ENCODE measurements around the gene TBCA. TPM values are rescaled to one million over a fixed set of nuclear protein-coding genes. Genes with fewer than 3 reads are reported as not detected.

TBCA gene
- 101 and 129 TPM in 2 replicates for total RNA-seq

GRCh38 chr5:77775790-77776553 is at the start of gene TBCA:
TSS of gene TBCA (minus strand) at chr5:77776339. CDS start at chr5:77776257, 82 bp downstream.
- peak; percentile 51 for DNase-seq (ENCODE audit: low read depth, low spot score)

- no peak for DNase-seq (ENCODE audit: low read depth, low spot score)
These were observed 48.8 kb upstream of the TBCA start for GRCh38 chr5:77824981-77825380.

DNA sequence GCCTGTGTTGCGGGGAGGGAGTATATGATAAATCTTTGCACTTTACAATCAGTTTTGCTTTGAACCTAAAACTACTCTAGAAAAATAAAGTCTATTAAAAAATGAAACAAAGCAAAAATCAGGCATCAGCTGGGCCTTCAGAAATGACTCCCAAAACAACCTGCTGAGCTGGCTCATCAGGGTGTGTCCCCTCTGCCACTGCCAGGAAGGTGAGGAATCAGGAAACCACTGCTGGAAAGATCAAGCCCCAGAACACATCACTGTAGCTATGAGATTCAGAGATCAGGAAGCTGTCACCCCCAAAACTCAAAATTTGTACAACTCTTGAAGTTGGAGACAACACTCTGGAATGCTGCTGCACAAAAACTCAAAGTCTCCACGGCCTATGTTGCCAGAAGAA is 40.5 kb upstream of the TBCA start:
- no peak for DNase-seq (ENCODE audit: low read depth, low spot score)

- no peak for DNase-seq (ENCODE audit: low read depth, low spot score)
These were observed 36.9 kb upstream of the TBCA start for GRCh38 chr5:77812926-77813589.

GRCh38 chr5:77806213-77806843 is 30.2 kb upstream of the TBCA start:
- DNase-seq (ENCODE audit: low read depth, low spot score): no peak

- no peak for DNase-seq (ENCODE audit: low read depth, low spot score)
These were observed 22.3 kb upstream of the TBCA start for GRCh38 chr5:77798456-77798855.

DNA sequence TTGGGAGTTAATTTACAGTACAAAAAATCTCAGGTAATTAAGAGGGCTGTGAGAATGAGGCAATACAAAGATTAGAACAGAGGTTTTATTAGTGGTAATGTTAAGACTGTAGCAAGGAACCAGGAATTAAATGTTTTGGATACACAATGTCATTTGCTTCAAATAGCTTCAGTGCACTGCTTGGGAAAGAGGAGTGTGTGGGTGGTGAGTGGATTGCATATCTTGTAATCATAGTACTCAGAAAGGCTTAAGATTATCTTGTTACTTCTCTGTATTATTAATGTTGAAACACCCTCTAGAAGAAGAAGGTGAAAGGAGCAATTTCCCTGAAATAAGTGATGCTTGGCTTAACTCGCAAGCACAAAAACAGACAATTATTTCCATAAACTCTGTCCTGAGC is 21.0 kb upstream of the TBCA start:
- DNase-seq (ENCODE audit: low read depth, low spot score): no peak

GRCh38 chr5:77795846-77796245 is 19.7 kb upstream of the TBCA start:
- no peak for DNase-seq (ENCODE audit: low read depth, low spot score)

- no peak for DNase-seq (ENCODE audit: low read depth, low spot score)
These were observed 19.1 kb upstream of the TBCA start for GRCh38 chr5:77795268-77795667.

DNA sequence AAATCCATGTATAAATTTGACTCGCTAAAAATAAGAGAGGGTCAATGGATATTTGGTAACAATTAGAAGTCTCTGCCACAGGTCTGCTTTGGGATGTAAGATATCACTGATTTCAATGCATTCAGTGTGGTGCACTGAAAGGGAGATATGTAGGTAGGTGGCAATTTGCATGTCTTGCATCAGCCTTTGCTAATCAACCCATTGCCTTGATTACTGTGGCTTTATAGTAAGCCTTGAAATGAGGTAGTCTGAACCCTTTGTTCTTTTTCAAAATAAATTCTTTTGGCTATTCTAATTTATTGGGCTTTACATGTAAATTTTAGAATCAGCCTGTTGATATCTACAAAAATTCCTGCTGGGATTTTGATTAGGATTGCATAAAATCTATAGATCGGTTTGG is 15.8 kb upstream of the TBCA start:
- DNase-seq (ENCODE audit: low read depth, low spot score): no peak

GRCh38 chr5:77791356-77791755 is 15.2 kb upstream of the TBCA start:
- no peak for DNase-seq (ENCODE audit: low read depth, low spot score)

- no peak for DNase-seq (ENCODE audit: low read depth, low spot score)
These were observed 9.1 kb upstream of the TBCA start for GRCh38 chr5:77785229-77785628.

DNA sequence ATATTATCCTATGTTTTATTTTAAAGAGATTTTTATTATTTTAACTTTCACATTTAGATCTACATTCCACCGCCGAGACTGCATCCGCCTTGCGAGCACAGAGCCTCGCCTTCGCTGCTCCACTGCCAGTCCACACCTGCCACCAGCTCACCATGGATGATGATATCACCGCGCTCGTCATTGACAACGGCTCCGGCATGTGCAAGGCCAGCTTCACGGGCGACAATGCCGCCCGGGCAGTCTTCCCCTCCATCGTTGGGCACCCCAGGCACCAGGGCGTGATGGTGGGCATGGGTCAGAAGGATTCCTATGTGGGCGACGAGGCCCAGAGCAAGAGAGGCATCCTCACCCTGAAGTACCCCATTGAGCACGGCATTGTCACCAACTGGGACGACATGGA is 8.6 kb upstream of the TBCA start:
- DNase-seq (ENCODE audit: low read depth, low spot score): no peak

DNA sequence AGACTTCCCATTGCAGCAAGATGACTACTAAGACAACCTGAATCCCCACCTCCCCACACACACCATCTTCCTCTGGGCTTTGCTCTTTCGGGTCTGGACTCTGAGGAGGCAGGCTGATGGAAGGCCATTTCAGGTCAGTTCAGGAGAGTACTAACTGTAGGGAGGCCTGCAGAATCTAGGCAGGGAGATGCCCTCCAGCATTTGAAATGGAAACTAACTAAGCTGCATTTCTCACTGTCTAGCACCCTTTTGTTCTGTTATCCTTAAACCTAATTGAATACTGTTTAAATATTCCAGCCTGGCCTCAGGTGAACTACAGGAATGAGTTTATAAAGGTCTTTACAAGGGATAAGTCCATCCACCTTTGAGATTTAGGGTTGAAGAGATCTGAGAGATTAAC is 4.9 kb upstream of the TBCA start:
- no peak for DNase-seq (ENCODE audit: low read depth, low spot score)

GRCh38 chr5:77778881-77779438 is 2.8 kb upstream of the TBCA start:
- no peak for DNase-seq (ENCODE audit: low read depth, low spot score)

DNA sequence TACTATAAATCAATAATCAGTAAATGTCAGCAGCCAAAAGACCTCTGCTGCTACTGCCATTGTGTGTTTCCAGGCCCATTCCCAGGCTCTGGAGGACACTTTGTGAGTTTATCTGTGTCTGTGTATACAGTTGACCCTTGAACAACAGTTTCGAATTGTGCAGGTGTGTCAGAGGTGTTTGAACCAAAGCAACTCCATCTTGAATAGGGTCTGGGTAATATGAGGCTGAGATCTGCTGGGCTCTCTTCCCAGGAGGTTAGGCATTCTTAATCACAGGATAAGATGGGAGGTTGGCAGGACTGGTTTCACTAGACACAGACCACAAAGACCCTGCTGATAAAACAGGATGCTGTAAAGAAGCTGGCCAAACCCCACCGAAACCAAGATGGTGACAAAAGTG is 2.3 kb upstream of the TBCA start:
- no peak for DNase-seq (ENCODE audit: low read depth, low spot score)

- no peak for DNase-seq (ENCODE audit: low read depth, low spot score)
These were observed 1.8 kb upstream of the TBCA start for GRCh38 chr5:77777911-77778310.

GRCh38 chr5:77777281-77777892 is 1.2 kb upstream of the TBCA start:
- DNase-seq (ENCODE audit: low read depth, low spot score): no peak

GRCh38 chr5:77776554-77777206 is 541 bp upstream of the TBCA start:
- no peak for DNase-seq (ENCODE audit: low read depth, low spot score)

DNA sequence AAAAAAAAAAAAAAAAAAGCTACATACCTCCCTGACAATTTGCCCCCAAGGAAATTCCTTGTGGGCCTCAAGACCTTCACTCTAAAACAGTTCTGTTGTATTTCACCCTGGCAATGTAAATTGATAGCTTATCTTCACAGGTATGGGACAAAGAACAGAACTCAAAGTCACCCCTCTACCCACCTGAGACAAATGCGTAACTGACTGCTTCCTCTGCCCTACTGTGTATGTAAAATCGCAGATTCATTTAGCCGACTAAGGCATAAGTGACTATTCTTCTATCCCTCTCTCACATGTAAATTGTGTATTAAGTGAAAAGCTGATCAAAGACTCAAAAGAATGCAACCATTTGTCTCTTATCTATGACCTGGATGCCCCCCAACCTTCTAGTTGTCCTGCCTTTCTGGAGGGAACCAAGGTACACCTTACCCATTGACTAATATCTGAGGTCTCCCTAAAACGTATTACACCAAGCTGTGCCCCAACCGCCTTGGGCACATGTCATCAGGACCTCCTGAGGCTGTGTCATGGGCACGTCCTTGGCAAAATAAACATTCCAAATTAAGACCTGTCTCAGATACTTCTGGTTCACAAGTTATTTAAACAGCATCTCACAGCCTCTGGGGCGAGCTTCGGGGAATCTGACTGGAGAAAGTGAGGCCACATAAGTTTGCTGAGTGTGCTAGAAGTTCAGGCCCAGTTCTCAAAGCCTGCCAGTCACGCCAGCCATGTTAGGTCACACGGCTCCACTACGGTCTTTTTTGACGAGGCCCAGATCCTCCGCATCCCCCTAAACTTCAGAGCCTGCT is 954 bp downstream of the TBCA start:
- no peak for DNase-seq (ENCODE audit: low read depth, low spot score)

Data from pulmonary artery endothelial cell (primary cell).